CD4-positive, alpha-beta T cell treated with Interleukin-1 beta for 1 hour (primary cell): ENCODE data around the gene PHPT1.
"Not testable (repeated sequence)": the region's sequence is repeated elsewhere in the genome, so short reads cannot be mapped to it uniquely, and the experiment has no call there.

Experiments
- DNase-seq, 2 donors: peaks; one replicate each; pipeline ENCODE4 v3.0.0-alpha.2; 2020 to 2022

PHPT1 gene

DNA sequence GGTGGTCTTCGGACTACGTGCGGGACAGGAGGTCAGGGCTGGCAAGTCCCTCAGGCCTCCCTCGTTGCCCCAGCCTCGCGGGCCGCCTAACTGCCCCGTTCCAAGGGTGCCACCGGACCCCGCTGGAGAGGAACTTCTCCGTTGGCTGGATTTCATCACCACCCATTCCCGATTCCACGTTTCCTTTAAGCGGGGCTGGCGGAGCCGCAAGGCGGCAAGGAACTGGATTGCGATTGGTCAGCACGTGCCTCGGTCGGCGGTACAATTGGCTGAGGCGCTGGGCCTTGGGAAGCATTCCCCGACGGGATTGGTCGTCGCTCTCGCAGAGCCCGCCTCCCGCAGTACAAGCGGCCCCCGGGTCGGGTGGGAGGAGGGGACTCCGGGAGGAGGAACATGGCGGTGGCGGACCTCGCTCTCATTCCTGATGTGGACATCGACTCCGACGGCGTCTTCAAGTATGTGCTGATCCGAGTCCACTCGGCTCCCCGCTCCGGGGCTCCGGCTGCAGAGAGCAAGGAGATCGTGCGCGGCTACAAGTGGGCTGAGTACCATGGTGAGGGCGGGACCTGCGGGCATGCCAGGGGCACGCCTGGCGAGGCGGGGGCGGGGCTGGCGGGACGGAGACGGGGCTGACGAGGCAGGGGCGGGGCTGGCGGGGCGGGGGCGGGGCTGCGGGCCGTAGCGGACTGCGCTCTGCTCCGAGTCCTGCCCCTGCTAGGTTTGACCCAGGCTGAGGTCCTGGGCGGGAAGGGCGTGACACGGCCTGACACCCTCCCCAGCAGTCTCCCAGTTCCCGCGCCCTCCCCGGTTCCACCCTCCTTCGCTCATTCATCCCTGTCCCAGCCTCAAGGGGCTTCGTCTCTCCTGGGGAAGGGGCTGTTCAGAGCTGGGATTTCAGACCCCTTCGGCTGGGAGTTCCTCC lies at the start of gene PHPT1:
Gene PHPT1, plus strand, starts transcription at position 372 of the 922 bp plus-strand sequence. Its CDS starts 22 bp downstream, at position 394.
- DNase-seq = peak; percentile 97

GRCh38 chr9:136799854-136800657 lies 49.2 kb upstream of the PHPT1 start:
- peak; percentile 88 to 90 for DNase-seq

DNA sequence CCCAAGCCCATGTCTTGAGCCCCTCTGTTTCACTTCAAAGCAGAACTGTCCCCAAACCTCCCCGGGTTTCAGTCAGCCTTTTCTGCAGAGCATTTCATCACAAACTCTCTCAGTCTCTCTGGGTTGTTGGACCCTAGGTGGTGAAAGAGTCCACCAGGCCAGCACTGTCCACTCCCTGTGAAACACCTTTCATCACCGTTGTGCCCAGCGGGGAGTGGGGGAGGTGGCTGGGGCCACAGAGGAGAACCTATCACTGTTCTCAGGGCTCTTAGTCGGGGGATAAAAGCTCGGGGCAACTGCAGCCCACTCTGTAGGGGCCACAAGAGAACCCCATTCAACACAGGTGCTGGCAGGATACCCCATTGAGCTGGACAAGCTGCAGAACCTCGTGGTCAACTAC lies 46.9 kb upstream of the PHPT1 start:
- DNase-seq = no peak

DNA sequence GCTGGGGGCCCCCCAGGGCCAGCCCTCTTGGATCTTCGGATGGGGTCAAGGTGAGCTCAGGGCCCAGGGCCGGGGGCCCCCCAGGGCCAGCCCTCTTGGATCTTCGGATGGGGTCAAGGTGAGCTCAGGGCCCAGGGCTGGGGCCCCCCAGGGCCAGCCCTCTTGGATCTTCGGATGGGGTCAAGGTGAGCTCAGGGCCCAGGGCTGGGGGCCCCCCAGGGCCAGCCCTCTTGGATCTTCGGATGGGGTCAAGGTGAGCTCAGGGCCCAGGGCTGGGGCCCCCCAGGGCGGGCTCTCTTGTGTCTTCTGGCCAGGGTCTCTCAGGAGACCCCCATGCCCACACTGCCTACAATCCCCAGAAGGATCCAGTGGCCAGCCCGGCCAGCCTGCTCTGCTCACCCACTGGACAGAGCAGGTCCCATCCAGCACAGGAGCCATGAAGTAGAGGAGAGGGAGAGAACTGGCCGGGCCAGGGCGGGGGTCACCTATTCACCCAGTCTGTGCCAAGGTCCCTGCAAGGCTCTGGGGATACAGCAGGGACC lies 46.1 kb upstream of the PHPT1 start:
- not testable (repeated sequence) for DNase-seq

GRCh38 chr9:136803551-136804508 lies 45.4 kb upstream of the PHPT1 start:
- no peak for DNase-seq

DNA sequence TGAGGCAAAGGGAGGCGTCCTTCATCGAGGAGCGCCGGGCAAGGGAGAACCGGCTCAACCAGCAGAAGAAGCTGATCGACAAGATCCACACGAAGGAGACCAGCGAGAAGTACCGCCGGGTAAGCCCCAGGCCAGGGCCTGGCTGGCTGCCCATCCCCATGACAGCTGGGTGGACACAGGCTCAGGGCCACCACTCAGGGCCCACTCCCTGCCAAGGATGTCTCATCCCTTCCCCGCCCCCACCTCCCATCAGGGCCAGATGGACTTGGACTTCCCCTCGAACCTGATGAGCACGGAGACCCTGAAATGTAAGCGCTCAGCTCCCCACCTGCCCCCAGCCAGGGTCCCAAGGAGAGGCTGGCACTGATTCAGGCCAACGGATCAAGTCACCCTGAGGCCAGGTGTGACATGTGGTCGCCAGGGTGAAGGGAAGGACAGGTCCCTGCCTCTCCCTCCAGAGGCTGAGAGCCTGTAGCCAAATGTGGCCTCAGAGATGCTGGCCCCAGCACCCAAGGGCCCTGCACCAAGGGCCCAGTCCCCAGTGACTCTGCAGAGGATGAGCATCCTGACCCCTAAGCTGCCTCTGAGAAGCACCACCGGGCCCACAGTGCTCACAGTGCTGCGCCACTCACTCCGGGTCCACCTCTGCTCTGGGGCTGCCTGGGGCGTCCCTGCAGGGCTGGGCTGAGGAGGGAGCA lies 44.6 kb upstream of the PHPT1 start:
- DNase-seq = no peak

DNA sequence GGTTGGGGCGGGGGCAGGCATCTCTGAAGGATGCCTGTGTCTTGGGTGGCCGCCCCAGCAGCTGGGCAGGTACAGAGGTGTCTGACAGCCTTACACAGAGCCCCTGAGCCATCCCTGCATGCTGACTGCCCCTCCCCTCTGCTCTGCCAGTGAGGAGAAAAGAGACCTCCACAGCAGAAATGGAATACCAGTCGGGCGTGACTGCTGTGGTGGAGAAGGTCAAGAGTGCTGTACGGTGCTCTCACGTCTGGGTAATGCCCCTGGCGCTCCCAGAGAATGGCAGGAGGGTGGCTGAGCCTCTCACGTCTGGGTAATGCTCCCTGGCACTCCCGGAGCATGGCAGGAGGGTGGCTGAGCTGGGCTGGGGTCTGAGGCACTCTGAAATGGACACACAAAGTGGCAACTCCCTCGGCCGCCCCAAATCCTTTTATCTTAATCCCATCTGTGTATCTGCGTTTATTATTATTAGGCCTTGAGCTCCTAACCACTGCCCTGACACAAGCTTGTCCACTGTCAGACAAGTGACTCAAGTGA lies 43.9 kb upstream of the PHPT1 start:
- no peak for DNase-seq

GRCh38 chr9:136806067-136806466 lies 43.1 kb upstream of the PHPT1 start:
- DNase-seq = no peak

- DNase-seq = no peak
Measured at GRCh38 chr9:136806631-136807201, 42.5 kb upstream of the PHPT1 start.

- DNase-seq = peak; percentile 83 to 86
Measured at GRCh38 chr9:136807281-136808074, 41.7 kb upstream of the PHPT1 start, which contains the start of gene RABL6. Gene RABL6, plus strand, starts transcription at chr9:136807948. Its CDS starts 249 bp downstream, at chr9:136808197.

DNA sequence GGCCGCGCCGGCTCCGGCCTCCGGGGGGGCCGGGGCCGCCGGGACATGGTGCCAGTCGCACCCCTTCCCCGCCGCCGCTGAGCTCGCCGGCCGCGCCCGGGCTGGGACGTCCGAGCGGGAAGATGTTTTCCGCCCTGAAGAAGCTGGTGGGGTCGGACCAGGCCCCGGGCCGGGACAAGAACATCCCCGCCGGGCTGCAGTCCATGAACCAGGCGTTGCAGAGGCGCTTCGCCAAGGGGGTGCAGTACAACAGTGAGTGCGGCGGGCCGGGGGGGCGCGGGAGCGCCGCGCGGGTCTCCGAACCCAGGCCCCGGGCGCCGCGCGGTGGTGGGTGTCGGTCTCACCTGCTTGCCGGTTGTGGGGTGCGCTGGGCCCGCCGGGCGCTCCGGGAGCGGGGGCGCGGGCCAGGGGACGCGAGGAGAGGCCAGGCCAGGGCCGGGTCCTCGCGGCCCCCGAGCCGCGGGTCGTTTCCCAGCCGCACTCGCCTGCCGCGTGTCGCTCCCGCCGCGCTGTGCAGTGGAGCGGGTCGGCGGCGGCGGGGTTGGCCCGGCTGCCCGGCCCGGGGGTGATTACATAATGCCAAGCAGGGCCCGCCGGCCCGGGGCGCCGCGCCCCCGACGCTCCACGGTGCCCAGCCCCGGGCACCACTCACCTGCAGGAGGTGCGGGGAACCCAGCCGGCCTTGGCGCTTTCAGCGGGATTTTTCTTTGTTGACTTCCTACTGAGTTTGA lies 41.0 kb upstream of the PHPT1 start:
- DNase-seq = peak; percentile 51 to 52

DNA sequence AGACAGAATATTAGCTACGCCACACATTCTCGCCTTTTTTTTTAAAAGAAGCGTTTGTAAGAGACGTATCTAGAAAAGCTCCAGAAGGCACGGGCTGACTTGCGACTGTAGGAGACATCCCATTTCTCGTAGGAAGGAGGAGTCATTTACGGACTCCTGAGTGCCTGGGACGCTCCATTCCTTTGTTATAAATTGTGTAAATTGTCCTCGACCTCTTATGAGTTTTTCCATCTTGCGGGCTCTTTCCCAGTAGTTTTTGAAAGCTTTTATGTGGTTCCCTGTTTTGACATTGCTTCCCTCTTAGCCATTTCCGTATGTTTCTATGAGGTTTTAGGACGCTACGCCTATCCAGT lies 40.4 kb upstream of the PHPT1 start:
- no peak for DNase-seq

DNA sequence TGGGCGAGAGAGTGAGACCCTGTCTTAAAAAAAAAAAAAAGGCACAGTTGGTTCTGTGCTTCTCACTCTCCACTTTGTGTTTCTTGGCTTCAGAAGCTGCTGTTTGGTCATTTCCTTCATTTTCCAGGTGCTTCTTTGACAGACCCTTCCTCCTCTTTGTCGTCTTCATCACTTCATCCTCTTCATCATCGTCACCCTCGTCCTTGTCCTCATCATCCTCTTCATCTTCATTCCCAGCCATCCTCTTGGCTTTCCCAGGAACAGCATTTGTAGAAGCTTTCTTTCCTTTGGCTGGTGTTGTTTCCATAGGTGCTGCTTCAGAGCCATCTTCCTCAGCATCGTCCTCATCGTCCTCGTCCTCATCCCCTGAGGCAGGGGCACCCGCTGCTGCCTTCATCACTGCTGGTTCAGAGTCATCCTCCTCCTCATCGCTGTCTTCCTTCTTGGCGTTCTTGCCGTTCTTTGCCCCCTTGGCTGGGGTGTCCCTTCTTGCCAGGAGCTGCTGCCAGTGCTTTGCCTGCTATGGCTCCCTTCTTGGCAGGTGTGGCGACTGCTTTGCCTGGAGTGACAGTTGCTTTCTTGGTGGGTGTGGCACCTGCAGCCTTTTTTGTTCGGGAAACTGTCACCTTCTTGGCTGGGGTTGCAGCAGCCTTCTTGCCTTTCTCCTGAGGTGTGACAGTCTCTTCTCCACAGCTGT lies 34.3 kb upstream of the PHPT1 start:
- no peak for DNase-seq

DNA sequence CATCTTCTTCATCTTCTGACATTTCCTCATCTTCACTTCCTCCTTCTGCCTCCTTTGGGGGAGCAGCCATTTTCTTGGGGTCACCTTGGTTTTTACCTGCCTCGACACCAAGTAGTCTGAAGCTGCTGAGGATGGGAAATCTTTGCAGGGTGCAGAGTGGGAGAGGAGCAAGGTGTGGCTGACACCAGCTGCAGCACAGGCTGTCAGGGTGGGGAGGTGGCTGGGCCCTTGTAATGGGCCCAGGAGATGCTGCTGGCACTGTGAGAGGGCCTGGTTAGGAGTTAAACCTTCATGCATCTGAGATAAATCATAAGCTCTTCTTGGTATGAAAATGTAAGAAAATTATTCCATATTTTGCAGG lies 33.8 kb upstream of the PHPT1 start:
- DNase-seq = no peak

- no peak for DNase-seq
Measured at GRCh38 chr9:136820971-136821825, 28.0 kb upstream of the PHPT1 start.

DNA sequence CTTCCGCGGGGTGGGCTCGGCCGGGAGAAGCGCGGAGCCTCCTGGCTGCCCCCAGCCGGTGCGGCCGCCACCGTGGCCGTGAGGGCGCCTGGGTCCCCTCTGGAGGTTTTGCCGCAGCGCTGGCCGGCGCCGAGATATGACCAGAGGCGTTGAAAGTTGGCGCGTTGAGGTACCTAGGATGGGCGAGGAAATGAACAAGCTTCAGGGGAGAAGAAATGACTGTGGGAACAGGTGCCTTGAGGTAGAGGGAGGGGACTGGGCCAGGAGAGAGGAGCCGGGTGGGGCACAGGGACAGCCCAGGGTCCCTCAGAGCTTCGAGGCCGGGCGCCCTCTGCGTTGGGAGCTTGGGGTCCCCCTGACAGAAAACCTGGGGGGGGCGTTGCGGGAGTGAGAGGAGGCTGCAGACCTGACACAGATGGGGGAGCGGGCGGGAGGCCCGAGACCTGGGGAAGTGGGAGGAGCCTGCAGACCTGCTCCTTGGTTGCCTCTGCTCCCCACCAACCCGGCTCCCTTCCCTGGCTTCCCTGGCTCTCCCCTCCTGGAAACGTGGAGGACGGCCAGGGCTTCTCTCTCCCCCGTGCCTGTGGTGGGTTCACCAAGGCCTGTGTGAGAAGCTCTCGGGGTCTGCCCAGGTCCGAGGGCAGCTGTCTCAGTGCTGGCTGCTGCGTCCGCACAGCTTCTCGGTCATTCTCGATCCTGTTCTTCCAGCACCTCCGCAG lies 27.2 kb upstream of the PHPT1 start:
- no peak for DNase-seq
